Skeletal muscle cell (primary cell): ENCODE measurements around the gene CD300A.

Source experiments
- DNase-seq: peaks from one replicate; pipeline ENCODE4 v3.0.0-alpha.2; 2010; ENCODE audit warnings: low read depth
- H3K4me3 ChIP-seq: 2 replicates; pipeline ENCODE4 v1.5.1; 2011; ENCODE audit warnings: low read depth, mild to moderate bottlenecking, control low read depth, low read length, moderate library complexity

The CD300A gene

GRCh38 chr17:74437702-74438101, 28.7 kb upstream of the CD300A start:
- H3K4me3 ChIP-seq: no peak overlapping the region
- no peak for DNase-seq

GRCh38 chr17:74439691-74440567, 26.5 kb upstream of the CD300A start:
- no peak overlapping the region for H3K4me3 ChIP-seq
- DNase-seq: no peak

GRCh38 chr17:74441537-74441936, 24.9 kb upstream of the CD300A start:
- no peak overlapping the region for H3K4me3 ChIP-seq
- no peak for DNase-seq

GRCh38 chr17:74442291-74442669, 24.2 kb upstream of the CD300A start:
- DNase-seq: no peak
- H3K4me3 ChIP-seq: no peak overlapping the region

- no peak overlapping the region for H3K4me3 ChIP-seq
- DNase-seq: no peak
Measured at GRCh38 chr17:74442670-74443515, 23.5 kb upstream of the CD300A start.

GRCh38 chr17:74443516-74444296, 22.7 kb upstream of the CD300A start:
- H3K4me3 ChIP-seq: no peak overlapping the region
- DNase-seq: no peak

- no peak for DNase-seq
Measured at GRCh38 chr17:74444406-74444805, 22.0 kb upstream of the CD300A start.

GRCh38 chr17:74445158-74445557, 21.3 kb upstream of the CD300A start:
- DNase-seq: no peak
- no peak overlapping the region for H3K4me3 ChIP-seq

More at GRCh38 chr17:74444406-74444805, 22.0 kb upstream of the CD300A start:
- no peak overlapping the region for H3K4me3 ChIP-seq

GRCh38 chr17:74446551-74447500, 19.6 kb upstream of the CD300A start:
- DNase-seq: no peak
- H3K4me3 ChIP-seq: no peak overlapping the region

GRCh38 chr17:74447628-74448159, 18.7 kb upstream of the CD300A start:
- no peak overlapping the region for H3K4me3 ChIP-seq
- no peak for DNase-seq

GRCh38 chr17:74448756-74449155, 17.7 kb upstream of the CD300A start:
- DNase-seq: no peak
- H3K4me3 ChIP-seq: no peak overlapping the region

- DNase-seq: no peak
- no peak overlapping the region for H3K4me3 ChIP-seq
Measured at GRCh38 chr17:74449306-74449705, 17.1 kb upstream of the CD300A start.

GRCh38 chr17:74449773-74450172, 16.7 kb upstream of the CD300A start:
- no peak for DNase-seq
- H3K4me3 ChIP-seq: no peak overlapping the region

- DNase-seq: no peak
- no peak overlapping the region for H3K4me3 ChIP-seq
Measured at GRCh38 chr17:74450231-74450630, 16.2 kb upstream of the CD300A start.

GRCh38 chr17:74450925-74451403, 15.5 kb upstream of the CD300A start:
- no peak for DNase-seq
- no peak overlapping the region for H3K4me3 ChIP-seq

GRCh38 chr17:74451557-74451956, 14.9 kb upstream of the CD300A start:
- no peak overlapping the region for H3K4me3 ChIP-seq
- no peak for DNase-seq

- DNase-seq: no peak
- no peak overlapping the region for H3K4me3 ChIP-seq
Measured at GRCh38 chr17:74452033-74452840, 14.2 kb upstream of the CD300A start.
